GM23338 (cell line): ENCODE measurements around the gene FBLIM1. TPM values are rescaled to one million over a fixed set of nuclear protein-coding genes. Genes with fewer than 3 reads are reported as not detected.

Source experiments
- ATAC-seq: fragments of 200-7000 bp; cut with Tn5 transposase; 3 replicates; pipeline ENCODE4 v1.9.1; 2020
- DNase-seq: peaks from one replicate; pipeline ENCODE4 v3.0.0-alpha.2; 2015; ENCODE audit warnings: low spot score
- H2AFZ ChIP-seq: fragments of 200-600 bp; sonication (generic); 2 replicates; pipeline ENCODE4 v1.8.0; 2016; ENCODE audit warnings: antibody characterized with exemption, mild to moderate bottlenecking, moderate library complexity
- H3F3A ChIP-seq: fragments of 200-600 bp; sonication (generic); replicated peaks from 2 replicates; pipeline ENCODE4 v1.8.0; 2017; ENCODE audit warnings: antibody characterized with exemption, mixed run types, low read depth
- H3K27ac ChIP-seq: fragments of 200-600 bp; sonication (generic); 2 replicates; pipeline ENCODE4 v1.6.1; 2016; ENCODE audit warnings: low read depth
- H3K27me3 ChIP-seq: fragments of 200-600 bp; sonication (generic); 2 replicates; pipeline ENCODE4 v1.8.0; 2016; ENCODE audit warnings: mild to moderate bottlenecking, mixed run types, moderate library complexity; ENCODE audit not compliant: insufficient read depth
- H3K36me3 ChIP-seq: fragments of 200-600 bp; sonication (generic); 2 replicates; pipeline ENCODE4 v1.8.0; 2016; ENCODE audit warnings: mild to moderate bottlenecking; ENCODE audit not compliant: insufficient read depth
- H3K4me1 ChIP-seq: fragments of 200-600 bp; sonication (generic); 2 replicates; pipeline ENCODE4 v1.8.0; 2016; ENCODE audit warnings: mild to moderate bottlenecking, moderate library complexity; ENCODE audit not compliant: insufficient read depth
- H3K4me2 ChIP-seq: fragments of 200-600 bp; sonication (generic); 2 replicates; pipeline ENCODE4 v1.7.1; 2017; ENCODE audit warnings: mixed run types
- H3K4me3 ChIP-seq: fragments of 200-600 bp; sonication (generic); 2 replicates; pipeline ENCODE4 v1.6.1; 2016; ENCODE audit warnings: mixed run types
- H3K79me2 ChIP-seq: fragments of 200-600 bp; sonication (generic); replicated peaks from 2 replicates; pipeline ENCODE4 v1.8.0; 2017; ENCODE audit warnings: mild to moderate bottlenecking; ENCODE audit not compliant: insufficient read depth
- H3K9me2 ChIP-seq: fragments of 200-600 bp; sonication (generic); 2 replicates; pipeline ENCODE4 v1.8.0; 2017; ENCODE audit not compliant: insufficient read depth
- H4K20me1 ChIP-seq: fragments of 200-600 bp; sonication (generic); replicated peaks from 2 replicates; pipeline ENCODE4 v1.8.0; 2017; ENCODE audit warnings: mild to moderate bottlenecking; ENCODE audit not compliant: insufficient read depth
- H3K27ac Mint-ChIP-seq: 2 replicates; pipeline ENCODE4 v1.8.0; 2020; ENCODE audit warnings: inconsistent platforms, mild to moderate bottlenecking, moderate library complexity, mixed read lengths
- H3K27me3 Mint-ChIP-seq: 3 replicates; pipeline ENCODE4 v1.8.0; 2022; ENCODE audit warnings: low read depth, mild to moderate bottlenecking, moderate library complexity, mixed read lengths, inconsistent platforms; ENCODE audit not compliant: insufficient read depth, poor library complexity
- H3K36me3 Mint-ChIP-seq: 3 replicates; pipeline ENCODE4 v1.8.0; 2021; ENCODE audit warnings: low read depth, mild to moderate bottlenecking, inconsistent platforms, moderate library complexity, mixed read lengths
- H3K4me1 Mint-ChIP-seq: 3 replicates; pipeline ENCODE4 v1.8.0; 2020; ENCODE audit warnings: mild to moderate bottlenecking, inconsistent platforms, mixed read lengths
- H3K4me3 Mint-ChIP-seq: 3 replicates; pipeline ENCODE4 v1.8.0; 2021; ENCODE audit warnings: moderate library complexity, mild to moderate bottlenecking, inconsistent platforms, mixed read lengths
- H3K9me3 Mint-ChIP-seq: 3 replicates; pipeline ENCODE4 v1.8.0; 2020; ENCODE audit warnings: moderate library complexity, mild to moderate bottlenecking, inconsistent platforms, mixed read lengths
- CREB1 ChIP-seq: fragments of 250-450 bp; sonication (Bioruptor Pico); IDR thresholded peaks from 2 replicates; pipeline ENCODE4 v1.5.0; 2020; ENCODE audit warnings: low read depth, mild to moderate bottlenecking, moderate library complexity
- ETS1 ChIP-seq: IDR thresholded peaks from 2 replicates; pipeline ENCODE4 v1.6.1; 2016; ENCODE audit warnings: antibody characterized with exemption
- EZH2 ChIP-seq: fragments of 200-600 bp; sonication (generic); IDR thresholded peaks from one replicate; pipeline ENCODE4 v1.8.0; 2017; ENCODE audit warnings: antibody characterized with exemption, mild to moderate bottlenecking, low read depth; ENCODE audit not compliant: unreplicated experiment
- EZH2phosphoT487 ChIP-seq: fragments of 200-600 bp; sonication (generic); IDR thresholded peaks from one replicate; pipeline ENCODE4 v1.8.1; 2018; ENCODE audit warnings: antibody characterized with exemption; ENCODE audit not compliant: unreplicated experiment
- JUNB ChIP-seq: IDR thresholded peaks from one replicate; pipeline ENCODE4 v1.6.1; 2016; ENCODE audit warnings: antibody characterized with exemption; ENCODE audit not compliant: unreplicated experiment
- NANOG ChIP-seq: IDR thresholded peaks from 2 replicates; pipeline ENCODE4 v1.6.1; 2016; ENCODE audit warnings: antibody characterized with exemption, borderline replicate concordance
- POLR2AphosphoS5 ChIP-seq: IDR thresholded peaks from 2 replicates; pipeline ENCODE4 v1.6.1; 2016; ENCODE audit warnings: antibody characterized with exemption, low read depth
- REST ChIP-seq: IDR thresholded peaks from one replicate; pipeline ENCODE4 v1.6.1; 2018; ENCODE audit warnings: antibody characterized with exemption; ENCODE audit not compliant: unreplicated experiment
- STAT1 ChIP-seq: IDR thresholded peaks from one replicate; pipeline ENCODE4 v1.6.1; 2016; ENCODE audit warnings: antibody characterized with exemption; ENCODE audit not compliant: unreplicated experiment
- ZNF114 ChIP-seq: fragments of 250-450 bp; sonication (Bioruptor Pico); IDR thresholded peaks from 2 replicates; pipeline ENCODE4 v1.5.0; 2020; ENCODE audit warnings: mild to moderate bottlenecking, moderate library complexity
- ZNF331 ChIP-seq: fragments of 250-450 bp; sonication (Bioruptor Pico); IDR thresholded peaks from 2 replicates; pipeline ENCODE4 v1.5.0; 2020; ENCODE audit warnings: low read depth, mild to moderate bottlenecking, moderate library complexity
- polyA plus RNA-seq: library from polyadenylated mRNA; unstranded; fragments of >200 nt; fragmentation: Nextera tagmentation; extraction: Ambion mirVana; gene quantifications from 2 replicates; pipeline ENCODE4 v1.2.1, GENCODE V29; 2016
- total RNA-seq: library from RNA; depleted of rRNA; stranded (reverse); fragments of >200 nt; shearing (Covaris generic); gene quantifications from 2 replicates; pipeline ENCODE4 v1.2.3, GENCODE V29; 2014
- TF ChIP-seq, protein P1 (sequence below): fragments of 250-450 bp; sonication (Bioruptor Pico); IDR thresholded peaks from 2 replicates; pipeline ENCODE4 v1.5.0; 2020; ENCODE audit warnings: mild to moderate bottlenecking, moderate library complexity
- TF ChIP-seq, protein P2 (sequence below), 2 experiments: fragments of 200-600 bp in 1 of 2; sonication (generic) in 1 of 2; conservative IDR thresholded peaks; 2 replicates each; pipeline versions ENCODE4 v1.5.1 to v1.6.1; 2016 to 2017; ENCODE audit warnings: antibody characterized with exemption in 2 of 2, low read depth in 2 of 2, mild to moderate bottlenecking in 2 of 2, moderate library complexity in 1 of 2

Gene FBLIM1
- total and polyA plus RNA-seq, 2 experiments from 2014 or later = 41.7 to 81.7 TPM

DNA sequence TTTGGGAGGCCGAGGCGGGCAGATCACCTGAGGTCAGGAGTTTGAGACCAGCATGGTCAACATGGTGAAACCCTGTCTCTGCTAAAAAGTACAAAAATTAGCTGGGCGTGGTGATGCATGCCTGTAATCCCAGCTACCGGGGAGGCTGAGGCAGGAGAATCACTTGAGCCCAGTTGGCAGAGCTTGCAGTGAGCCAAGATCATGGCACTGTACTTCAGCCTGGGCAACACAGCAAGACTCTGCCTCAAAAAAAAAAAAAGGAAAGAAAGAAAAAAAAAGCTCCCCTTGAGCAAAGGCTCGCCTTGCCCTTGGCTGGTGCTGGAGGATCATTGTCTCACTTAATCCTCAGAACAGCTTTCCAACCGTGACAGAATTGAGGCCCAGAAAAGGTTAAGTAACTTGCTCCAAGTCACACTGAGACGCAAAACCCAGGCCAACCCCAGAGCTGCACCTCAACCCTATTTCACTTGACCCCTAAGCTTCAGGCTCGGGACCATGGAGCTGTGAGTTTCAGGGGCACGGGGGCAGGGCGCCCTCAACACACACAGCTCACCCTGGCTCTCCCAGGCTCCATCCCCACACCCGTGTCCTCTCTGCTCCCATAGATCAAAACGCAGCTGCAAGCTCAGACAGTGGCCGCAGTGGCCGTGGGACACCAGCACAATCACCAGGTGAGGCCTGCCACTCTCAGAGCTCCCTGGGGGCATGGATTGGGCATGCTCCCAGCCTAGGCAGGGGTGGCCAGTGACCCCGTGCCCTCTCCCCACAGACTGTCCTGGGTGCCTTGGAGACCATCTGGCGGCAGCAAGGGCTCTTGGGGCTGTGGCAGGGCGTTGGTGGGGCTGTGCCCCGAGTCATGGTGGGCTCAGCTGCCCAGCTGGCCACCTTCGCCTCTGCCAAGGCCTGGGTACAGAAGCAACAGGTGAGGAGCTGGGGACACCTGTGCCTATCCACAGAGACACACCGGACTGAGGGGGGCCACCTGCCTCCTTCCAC is 21.0 kb upstream of the FBLIM1 start:
- no peaks in the 10 kb centered on the region for H3K79me2 ChIP-seq
- H3K9me3 Mint-ChIP-seq = no peaks in the 10 kb centered on the region
- ATAC-seq (no peak), DNase-seq (no peak)
- no peak overlapping the region for H3K27ac ChIP-seq
- TF ChIP-seq REST (no peak), ZNF331 (CRISPR knock-in tag) (no peak), JUNB (no peak), ETS1 (no peak), POLR2AphosphoS5 (no peak), CREB1 (CRISPR knock-in tag) (no peak), NANOG (no peak), ZNF114 (no peak), STAT1 (no peak), EZH2 (no peak), EZH2phosphoT487 (no peak)
- TF ChIP-seq, protein P1, sequence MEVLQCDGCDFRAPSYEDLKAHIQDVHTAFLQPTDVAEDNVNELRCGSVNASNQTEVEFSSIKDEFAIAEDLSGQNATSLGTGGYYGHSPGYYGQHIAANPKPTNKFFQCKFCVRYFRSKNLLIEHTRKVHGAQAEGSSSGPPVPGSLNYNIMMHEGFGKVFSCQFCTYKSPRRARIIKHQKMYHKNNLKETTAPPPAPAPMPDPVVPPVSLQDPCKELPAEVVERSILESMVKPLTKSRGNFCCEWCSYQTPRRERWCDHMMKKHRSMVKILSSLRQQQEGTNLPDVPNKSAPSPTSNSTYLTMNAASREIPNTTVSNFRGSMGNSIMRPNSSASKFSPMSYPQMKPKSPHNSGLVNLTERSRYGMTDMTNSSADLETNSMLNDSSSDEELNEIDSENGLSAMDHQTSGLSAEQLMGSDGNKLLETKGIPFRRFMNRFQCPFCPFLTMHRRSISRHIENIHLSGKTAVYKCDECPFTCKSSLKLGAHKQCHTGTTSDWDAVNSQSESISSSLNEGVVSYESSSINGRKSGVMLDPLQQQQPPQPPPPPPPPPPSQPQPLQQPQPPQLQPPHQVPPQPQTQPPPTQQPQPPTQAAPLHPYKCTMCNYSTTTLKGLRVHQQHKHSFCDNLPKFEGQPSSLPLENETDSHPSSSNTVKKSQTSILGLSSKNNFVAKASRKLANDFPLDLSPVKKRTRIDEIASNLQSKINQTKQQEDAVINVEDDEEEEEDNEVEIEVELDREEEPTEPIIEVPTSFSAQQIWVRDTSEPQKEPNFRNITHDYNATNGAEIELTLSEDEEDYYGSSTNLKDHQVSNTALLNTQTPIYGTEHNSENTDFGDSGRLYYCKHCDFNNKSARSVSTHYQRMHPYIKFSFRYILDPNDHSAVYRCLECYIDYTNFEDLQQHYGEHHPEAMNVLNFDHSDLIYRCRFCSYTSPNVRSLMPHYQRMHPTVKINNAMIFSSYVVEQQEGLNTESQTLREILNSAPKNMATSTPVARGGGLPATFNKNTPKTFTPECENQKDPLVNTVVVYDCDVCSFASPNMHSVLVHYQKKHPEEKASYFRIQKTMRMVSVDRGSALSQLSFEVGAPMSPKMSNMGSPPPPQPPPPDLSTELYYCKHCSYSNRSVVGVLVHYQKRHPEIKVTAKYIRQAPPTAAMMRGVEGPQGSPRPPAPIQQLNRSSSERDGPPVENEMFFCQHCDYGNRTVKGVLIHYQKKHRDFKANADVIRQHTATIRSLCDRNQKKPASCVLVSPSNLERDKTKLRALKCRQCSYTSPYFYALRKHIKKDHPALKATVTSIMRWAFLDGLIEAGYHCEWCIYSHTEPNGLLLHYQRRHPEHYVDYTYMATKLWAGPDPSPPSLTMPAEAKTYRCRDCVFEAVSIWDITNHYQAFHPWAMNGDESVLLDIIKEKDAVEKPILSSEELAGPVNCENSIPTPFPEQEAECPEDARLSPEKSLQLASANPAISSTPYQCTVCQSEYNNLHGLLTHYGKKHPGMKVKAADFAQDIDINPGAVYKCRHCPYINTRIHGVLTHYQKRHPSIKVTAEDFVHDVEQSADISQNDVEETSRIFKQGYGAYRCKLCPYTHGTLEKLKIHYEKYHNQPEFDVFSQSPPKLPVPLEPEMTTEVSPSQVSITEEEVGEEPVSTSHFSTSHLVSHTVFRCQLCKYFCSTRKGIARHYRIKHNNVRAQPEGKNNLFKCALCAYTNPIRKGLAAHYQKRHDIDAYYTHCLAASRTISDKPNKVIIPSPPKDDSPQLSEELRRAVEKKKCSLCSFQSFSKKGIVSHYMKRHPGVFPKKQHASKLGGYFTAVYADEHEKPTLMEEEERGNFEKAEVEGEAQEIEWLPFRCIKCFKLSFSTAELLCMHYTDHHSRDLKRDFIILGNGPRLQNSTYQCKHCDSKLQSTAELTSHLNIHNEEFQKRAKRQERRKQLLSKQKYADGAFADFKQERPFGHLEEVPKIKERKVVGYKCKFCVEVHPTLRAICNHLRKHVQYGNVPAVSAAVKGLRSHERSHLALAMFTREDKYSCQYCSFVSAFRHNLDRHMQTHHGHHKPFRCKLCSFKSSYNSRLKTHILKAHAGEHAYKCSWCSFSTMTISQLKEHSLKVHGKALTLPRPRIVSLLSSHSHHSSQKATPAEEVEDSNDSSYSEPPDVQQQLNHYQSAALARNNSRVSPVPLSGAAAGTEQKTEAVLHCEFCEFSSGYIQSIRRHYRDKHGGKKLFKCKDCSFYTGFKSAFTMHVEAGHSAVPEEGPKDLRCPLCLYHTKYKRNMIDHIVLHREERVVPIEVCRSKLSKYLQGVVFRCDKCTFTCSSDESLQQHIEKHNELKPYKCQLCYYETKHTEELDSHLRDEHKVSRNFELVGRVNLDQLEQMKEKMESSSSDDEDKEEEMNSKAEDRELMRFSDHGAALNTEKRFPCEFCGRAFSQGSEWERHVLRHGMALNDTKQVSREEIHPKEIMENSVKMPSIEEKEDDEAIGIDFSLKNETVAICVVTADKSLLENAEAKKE (CRISPR knock-in tag) = no peak
- TF ChIP-seq, protein P2, sequence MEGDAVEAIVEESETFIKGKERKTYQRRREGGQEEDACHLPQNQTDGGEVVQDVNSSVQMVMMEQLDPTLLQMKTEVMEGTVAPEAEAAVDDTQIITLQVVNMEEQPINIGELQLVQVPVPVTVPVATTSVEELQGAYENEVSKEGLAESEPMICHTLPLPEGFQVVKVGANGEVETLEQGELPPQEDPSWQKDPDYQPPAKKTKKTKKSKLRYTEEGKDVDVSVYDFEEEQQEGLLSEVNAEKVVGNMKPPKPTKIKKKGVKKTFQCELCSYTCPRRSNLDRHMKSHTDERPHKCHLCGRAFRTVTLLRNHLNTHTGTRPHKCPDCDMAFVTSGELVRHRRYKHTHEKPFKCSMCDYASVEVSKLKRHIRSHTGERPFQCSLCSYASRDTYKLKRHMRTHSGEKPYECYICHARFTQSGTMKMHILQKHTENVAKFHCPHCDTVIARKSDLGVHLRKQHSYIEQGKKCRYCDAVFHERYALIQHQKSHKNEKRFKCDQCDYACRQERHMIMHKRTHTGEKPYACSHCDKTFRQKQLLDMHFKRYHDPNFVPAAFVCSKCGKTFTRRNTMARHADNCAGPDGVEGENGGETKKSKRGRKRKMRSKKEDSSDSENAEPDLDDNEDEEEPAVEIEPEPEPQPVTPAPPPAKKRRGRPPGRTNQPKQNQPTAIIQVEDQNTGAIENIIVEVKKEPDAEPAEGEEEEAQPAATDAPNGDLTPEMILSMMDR (conservative IDR thresholded peaks at IDR 0.05; ENCODE audit: low read depth in 2 of 2) = no peak
- no peak overlapping the region for H3K27ac Mint-ChIP-seq
- no peak overlapping the region for H3K4me3 Mint-ChIP-seq
- H3K4me1 Mint-ChIP-seq = peaks cover 13% of the 10 kb centered on the region
- no peaks in the 10 kb centered on the region for H3K36me3 ChIP-seq
- no peak overlapping the region for H2AFZ ChIP-seq
- 0 out of 2 replicates have a peak, but pooled peaks cover 9% of the 10 kb centered on the region for H3K4me1 ChIP-seq
- peaks cover 12% of the 10 kb centered on the region for H3K27me3 Mint-ChIP-seq
- H3K4me3 ChIP-seq = no peak overlapping the region
- H4K20me1 ChIP-seq = no peaks in the 10 kb centered on the region
- 0 out of 3 replicates have a peak, but pooled peaks cover 6% of the 10 kb centered on the region for H3K36me3 Mint-ChIP-seq
- 0 out of 2 replicates have a peak, but pooled peaks cover 5% of the 10 kb centered on the region for H3F3A ChIP-seq
- no peaks in the 10 kb centered on the region for H3K27me3 ChIP-seq
- H3K9me2 ChIP-seq = no peaks in the 10 kb centered on the region
- no peak overlapping the region for H3K4me2 ChIP-seq
